Testis (tissue), 2 donors: ENCODE data around the gene TMCO1.

Experiments used
- POLR2A ChIP-seq: fragments of 450-650 bp; IDR thresholded peaks from one replicate; pipeline ENCODE4 v1.6.1; 2017; ENCODE audit warnings: antibody characterized with exemption, mild to moderate bottlenecking, moderate library complexity
- TF ChIP-seq, protein P1 (sequence below), 3 experiments: fragments of 450-650 bp in 2 of 3; fragments of 200-600 bp in 1 of 3; sonication (generic) in 1 of 3; IDR thresholded peaks; one replicate each; pipeline ENCODE4 v1.5.1; 2016 to 2019; ENCODE audit warnings: antibody characterized with exemption in 3 of 3, mild to moderate bottlenecking in 2 of 3, moderate library complexity in 1 of 3

DNA sequence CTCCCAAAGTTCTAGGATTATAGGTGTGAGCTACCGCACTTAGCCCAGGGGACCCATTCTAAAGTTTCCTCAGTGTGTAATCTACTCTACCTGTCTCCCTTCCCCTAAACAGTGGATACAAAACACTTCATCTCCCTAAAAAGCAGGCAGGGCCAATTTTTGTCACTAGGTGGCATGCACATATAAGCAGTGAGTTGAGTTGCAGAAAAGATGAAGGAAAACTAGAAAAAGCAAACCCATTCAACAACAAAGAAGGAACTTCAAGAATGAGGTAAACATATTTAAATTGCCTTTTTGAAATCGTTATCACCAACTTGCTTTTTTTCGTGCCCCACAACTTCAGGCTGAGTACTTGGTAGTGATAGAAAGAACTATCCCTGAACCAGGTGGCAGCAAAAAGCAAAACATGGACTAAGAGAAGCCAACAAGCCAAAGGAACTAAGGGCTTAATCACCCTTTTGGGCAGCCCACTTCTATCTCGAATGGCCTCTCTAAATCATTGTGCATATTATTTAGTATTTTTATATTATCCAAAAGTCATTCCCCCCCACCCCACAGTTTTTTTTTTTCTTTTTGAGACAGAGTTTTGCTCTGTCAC is 50.7 kb downstream of the TMCO1 start:
- TF ChIP-seq, protein P1, sequence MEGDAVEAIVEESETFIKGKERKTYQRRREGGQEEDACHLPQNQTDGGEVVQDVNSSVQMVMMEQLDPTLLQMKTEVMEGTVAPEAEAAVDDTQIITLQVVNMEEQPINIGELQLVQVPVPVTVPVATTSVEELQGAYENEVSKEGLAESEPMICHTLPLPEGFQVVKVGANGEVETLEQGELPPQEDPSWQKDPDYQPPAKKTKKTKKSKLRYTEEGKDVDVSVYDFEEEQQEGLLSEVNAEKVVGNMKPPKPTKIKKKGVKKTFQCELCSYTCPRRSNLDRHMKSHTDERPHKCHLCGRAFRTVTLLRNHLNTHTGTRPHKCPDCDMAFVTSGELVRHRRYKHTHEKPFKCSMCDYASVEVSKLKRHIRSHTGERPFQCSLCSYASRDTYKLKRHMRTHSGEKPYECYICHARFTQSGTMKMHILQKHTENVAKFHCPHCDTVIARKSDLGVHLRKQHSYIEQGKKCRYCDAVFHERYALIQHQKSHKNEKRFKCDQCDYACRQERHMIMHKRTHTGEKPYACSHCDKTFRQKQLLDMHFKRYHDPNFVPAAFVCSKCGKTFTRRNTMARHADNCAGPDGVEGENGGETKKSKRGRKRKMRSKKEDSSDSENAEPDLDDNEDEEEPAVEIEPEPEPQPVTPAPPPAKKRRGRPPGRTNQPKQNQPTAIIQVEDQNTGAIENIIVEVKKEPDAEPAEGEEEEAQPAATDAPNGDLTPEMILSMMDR (IDR thresholded peaks at IDR 0.05) = peak; percentile 47 to 57 (median 53)
- no peak for TF ChIP-seq POLR2A
